Cortex of kidney (tissue), 1 donor: ENCODE results near the gene BGN.

Experiments
- DNase-seq: peaks from one replicate; lab custom pipeline; 2025; lab: John Stamatoyannopoulos, UW

The BGN gene

DNA sequence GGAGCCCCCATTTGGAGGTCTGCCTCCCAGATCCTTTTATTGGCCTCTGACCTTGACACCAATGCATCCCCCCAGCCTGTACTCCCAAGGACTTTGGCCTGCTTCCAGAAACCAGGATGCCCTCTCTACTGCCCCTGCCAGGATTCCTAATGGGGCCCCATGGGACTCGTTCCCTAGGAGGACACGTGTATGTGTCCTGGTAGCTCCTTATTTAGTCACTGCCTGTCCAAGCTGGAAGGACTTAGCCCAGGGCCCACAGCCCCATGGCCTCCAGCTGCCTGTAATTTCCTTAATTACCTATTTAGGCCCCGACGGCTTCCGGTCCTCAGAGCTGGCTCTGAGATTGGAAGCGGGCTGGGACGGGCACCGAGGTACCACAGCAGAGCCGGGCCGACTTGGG lies 32.0 kb downstream of the BGN start:
- no peak for DNase-seq

DNA sequence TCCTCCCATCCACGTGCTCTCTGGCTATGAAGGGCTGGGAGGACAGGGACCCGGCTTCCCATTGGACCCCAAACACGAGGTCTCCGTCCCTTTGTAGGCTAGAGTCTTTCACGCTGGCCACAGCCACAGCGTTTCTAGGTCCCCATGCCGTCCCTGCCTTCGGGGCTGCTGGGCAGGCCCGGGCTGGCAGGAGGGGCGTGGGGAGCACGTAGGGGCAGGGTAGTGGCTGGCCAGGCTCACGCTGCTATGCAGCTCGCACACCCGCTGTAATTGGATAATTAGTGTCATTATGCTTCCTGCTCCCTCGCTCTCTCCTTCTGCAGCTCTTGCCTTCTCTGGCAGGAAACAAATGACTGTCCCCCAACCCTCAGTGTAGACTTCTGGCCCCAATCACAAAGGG lies 32.4 kb downstream of the BGN start:
- no peak for DNase-seq

DNA sequence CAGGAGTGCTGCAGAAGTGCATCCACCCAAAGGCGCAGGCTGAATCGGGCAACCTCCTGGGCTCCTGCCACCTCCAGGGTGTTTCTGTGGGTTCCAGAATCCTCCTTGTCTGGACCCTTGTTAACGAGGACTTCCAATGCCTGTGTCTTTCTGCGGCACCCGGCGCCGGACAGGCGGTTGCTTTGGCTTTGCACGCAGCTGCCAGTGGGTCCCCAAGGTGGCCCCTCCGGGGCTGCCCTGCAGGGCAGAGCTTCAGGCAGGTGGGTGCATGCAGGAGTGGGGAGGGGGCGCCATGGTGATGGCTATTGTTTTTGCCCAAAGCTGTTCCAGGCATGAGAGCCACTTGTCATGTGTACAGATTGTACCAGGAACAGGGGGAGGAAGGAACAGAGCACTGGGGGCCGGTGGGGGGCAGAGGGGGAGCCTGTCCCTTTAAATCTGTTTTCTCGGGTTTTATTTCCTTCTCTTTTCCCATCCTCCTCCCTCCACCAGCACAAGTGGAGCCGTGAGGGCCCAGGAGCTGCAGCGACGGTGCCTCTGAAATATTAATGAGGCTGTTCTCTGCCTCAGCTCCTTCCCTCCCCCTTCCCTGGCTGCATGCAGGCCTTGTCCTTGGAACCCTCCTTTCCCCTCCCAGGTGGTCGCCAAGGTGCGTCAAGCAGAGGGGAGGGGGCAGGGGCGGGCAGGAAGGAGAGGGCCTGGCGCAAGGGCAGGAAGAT lies 35.8 kb downstream of the BGN start:
- no peak for DNase-seq

DNA sequence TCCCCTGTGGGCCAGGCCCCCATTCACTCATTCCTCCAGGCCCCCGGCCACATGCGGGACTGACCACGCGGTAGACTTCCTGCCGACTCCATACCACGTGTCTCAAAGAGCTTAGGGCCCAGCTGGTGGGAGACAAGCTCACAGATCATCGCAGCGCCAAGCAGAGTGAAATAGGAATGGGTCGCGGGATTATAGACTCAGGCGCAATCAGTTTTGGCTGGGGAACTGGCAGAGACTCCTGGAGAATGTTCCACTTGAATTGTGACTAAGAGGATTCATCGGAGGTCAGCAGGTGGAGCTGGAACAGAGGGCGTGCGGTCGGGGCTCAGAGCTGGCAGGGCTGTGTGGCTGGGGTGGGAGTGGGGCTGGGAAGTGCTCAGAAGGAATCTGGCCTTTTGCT lies 38.3 kb downstream of the BGN start:
- no peak for DNase-seq

DNA sequence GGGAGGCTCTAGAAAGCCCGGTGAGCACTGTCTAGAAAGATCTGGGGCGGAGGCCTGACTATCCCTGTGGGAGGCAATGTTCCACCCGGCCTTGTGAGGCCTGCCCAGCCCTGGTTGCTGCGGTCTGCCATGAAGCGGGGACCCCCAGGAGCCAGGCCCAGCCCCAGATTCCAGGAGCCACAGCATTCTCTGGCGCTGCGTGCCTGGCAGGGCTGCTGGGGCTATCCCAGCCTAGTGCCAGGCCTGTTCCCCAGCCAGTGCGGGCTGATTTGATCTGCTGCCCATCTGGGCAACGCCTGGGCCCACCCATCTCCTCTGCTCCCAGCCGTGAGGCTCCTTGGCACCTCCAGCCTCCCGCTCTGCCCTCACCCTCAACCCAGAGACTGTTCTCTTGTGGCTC lies 42.3 kb downstream of the BGN start:
- DNase-seq: no peak

DNA sequence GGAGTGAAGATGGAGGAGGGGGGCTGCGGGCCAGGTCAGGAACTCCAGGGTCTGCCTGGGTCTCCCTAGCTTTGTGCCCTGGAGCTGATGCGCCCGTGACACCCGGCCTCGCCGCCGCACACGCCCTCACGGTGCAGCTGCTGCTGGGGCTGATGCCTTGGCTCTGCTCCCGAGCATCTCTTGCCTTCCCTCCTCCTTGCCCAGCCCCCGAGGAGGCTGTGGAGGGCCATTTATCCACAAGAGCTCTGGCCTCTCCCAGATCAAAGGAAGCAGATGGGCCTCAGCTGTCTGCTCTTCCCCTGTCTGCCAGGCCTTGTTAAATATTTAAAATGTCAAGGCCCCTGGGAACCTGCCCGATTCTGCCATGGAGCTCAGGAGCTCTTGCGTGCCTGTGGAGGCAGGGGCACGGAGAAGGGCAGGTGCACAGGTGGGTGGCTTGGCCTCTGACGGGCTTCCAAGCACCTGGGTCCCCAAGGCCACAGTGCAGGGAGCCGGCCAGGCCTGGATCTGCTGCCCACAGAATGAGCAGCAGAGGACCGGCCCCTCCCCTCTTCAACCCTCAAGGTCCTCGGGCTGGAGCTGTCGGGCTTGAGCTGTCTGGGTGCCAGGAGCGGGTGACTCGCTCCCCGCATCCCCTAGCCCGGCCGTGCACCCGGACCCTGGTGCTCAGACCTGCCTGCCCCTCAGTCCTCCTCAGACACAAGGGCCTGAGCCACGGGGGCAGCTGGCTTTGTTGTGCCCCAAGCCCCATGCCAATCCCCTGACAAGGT lies 42.9 kb downstream of the BGN start:
- DNase-seq: no peak

DNA sequence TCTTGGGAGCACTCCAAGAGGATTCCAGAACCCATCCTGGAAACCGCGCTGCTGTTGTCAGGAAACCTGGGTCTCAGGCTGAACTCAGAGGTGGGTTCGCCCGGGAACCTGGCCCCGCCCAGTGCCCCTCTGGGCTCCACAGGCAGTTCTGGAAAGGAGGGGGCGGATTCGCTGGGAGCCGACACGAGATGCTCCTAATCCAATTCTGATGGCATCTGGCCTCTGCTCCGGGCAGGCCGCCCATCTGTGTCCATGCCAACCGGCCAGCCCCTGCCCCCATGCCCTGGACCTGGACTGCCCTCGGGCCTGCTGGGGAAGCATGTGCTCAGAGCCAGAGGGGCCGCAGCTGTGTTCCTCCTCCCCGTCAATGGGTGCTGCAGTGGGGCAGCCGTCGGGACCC lies 43.6 kb downstream of the BGN start:
- DNase-seq: no peak

DNA sequence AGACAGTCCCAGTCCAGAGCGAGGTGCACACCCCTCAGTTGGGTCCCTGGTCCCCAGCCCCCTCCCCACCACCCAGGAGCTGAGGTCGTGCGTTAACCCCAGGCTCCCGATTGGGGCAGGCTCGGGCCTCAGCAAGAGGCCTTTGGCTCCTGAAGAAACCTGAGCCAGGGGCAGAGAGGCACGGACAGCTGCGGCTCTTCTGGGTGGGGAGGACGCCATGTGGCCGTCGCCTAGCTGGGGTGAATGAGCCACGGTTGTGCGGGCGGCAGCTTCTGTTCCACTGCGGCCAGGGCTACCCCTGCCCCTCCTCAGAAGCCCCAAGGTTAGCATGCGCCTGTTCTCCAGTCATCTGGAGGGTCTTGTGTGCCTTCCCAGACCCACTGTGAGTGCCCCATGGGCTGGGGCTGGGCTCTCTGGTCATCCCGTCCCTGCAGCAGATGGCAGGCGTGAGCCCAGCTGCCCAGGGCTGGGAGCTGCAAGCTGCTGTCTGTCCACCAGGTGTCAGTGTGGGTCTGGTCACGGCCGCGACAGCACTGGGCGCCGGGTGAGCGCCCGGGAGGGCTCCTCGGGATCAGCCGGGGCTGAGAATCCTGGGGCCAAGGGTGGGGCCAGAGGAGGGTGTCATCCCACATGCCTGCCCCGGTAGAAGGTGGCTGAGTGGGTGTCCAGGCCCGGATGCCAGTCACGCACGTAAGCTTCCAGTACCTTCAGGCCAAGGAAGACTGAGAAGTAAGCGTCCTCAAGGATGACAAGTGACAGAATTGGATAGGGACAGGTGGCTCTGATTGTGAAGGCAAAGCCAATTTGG lies 44.6 kb downstream of the BGN start:
- DNase-seq: no peak

DNA sequence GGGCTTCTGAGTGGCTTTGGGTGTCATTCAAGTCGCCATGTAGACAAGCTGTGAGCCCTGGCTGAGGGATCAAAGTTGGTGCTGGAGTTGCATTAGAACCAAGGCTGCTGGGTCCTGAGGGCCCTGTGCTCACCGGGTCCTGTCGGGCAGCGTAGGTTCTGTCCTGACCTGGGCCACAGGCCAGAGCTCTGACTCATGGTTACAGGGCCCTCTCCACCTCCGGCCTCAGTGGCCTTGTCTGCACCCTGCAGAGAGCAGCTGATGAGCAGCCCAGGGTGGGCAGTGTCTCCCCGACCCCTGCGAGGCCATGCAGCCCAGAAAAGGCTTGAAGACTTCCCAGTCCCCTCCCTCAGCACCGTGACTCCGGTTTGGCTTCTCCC lies 45.2 kb downstream of the BGN start:
- no peak for DNase-seq

DNA sequence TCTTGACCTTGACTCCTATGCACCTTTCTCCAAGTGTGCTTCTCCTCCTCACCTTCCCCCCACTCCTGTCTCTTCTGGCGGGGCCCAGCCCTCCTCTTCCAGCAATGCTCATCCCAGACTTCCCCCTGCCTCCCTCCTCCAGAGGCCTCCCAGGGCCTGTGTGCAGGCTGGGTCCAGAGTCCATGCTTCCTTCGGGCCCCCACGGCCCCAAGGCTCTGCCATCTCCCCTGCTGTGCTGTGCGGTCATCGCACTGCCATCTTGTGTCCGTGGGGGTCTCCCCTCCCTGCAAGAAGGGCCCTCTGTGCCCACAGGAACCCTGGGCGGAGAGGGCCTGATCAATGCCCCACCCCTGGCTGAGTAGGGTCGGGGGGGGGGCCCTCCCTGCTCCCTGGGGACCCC lies 49.9 kb downstream of the BGN start:
- no peak for DNase-seq

DNA sequence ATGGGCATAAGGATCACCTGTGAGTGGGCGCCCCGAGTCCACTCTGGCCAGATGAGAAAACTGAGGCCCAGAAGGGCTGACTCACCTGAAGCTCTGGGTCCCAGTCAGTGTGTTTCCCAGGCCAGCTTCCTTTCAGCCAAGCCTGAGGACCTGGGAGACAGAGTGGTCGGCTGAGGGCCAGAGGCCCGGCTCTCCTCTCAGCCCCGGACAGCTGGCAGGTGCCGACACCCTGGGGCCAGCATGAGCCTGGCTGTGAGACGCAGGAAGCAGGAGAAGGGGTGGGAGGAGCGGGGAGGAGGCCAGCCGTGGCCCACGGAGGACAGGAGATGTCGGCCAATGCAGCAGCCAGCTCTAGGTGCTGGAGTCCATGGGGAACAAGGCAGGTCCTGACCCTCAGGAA lies 51.6 kb downstream of the BGN start:
- DNase-seq: no peak

DNA sequence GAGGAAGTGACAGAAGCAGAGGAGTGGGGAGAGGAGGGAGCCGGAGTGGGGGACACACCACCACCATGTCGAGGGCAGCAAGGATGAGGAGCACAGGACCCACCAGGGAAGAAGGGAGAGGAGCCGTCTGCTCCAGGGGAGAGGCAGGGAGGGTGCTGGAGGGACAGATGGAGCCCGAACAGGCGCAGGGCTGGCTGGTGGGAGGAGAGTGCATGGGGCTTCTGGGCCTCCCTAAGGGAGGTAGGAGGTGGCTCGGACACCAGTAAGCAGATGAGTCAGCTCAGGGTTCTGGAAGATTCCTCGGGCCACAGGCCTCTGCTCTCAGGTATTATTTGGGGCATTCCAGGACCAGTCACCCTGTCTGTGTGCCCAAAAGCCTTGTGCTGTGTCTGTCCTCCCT lies 52.4 kb downstream of the BGN start:
- DNase-seq: no peak

DNA sequence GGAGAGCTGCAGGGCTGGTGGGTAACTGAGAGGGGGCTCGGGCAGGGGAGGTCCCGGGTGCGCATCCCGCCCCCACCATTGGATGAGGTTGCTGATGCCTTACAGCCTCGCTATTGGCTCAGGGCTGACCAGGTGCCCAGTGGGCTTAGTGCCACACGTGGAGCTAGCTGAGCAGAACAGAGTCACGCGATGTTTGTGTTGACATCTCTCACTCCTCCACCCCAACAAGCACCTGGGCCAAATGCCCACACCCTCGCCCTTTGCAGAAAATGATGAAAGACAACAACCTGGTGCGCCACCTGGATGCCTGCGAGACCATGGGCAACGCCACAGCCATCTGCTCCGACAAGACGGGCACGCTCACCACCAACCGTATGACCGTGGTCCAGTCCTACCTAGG lies 54.5 kb downstream of the BGN start:
- no peak for DNase-seq

DNA sequence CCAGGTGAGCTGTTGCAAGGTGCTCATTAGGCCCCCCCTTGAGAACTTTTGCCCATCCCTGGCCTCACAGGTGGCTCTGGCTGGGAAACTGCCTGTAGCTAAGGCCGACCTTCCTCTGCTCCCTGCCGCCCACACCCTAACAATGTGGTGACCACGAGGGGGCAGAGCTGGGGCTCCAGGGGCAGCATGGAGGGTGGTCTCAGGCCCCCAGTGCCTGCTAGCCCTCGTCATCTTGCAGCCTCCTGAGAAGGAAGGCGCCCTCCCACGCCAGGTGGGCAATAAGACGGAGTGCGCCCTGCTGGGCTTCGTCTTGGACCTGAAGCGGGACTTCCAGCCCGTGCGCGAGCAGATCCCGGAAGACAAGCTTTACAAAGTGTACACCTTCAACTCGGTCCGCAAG lies 55.0 kb downstream of the BGN start:
- DNase-seq: no peak

DNA sequence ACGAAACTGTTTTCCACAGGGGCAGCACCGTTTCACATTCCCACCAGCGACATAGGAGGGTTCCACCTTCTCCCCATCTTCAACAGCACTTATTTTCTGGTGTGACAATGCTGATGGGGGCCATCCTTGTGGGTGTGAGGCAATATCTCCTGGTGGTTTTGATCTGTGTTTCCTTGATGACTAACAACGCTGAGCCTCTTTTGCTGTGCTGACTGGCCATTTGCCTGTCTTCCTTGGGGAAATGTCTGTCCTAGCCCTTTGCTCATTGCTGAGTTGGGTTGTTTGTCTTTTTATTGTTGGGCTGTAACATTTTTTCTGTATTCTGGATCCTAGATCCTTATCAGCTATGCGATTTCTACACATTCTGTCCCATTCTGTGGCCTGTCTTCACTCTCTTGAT lies 56.4 kb downstream of the BGN start:
- DNase-seq: no peak

DNA sequence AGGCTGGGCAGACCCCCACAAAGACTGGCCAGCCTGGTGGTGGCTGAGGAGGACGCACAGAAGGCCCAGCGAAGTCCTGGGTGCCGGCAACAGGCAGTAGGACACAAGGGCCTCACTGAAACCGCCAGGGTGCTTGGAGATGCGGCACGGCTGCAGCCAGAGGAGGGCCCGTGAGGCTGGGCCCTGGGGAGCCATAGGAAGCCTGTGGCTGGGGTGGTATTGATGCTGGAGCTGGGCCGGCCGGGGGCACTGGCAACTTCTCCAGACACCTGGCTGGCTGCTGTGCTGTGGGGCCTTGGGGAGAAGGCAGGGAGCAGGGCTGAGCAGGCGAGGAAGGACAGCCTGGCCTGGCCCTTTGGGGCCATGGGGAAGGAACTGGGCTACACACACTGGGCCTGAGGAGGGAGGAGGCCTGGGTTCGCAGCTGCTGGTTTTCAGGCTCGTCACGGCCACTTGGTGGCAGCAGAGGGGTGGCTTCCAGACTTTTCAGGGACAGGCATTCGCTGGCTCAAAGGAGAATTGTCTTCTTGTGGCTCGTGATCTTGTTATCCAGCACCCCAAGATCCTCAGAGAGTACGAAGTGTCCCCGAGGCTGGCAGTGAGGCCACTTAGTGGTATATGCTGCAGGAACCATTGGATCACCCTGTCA lies 59.9 kb downstream of the BGN start:
- no peak for DNase-seq

DNA sequence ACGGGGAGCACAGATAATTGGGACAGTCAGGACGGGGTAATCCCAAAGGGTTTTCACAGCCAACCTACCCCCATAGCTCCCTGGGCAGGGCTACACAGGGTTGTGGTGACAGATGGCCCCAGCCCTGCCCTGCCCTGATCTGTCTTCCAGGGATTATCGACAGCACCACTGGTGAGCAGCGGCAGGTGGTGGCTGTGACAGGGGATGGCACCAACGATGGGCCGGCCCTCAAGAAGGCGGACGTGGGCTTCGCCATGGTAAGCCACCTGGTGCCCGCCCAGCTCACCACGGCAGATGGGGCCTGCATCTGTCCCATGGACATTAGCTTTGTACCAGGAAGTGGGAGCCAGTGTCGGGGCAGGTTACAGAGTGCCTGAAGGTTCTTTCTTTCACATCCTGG lies 62.0 kb downstream of the BGN start:
- no peak for DNase-seq

DNA sequence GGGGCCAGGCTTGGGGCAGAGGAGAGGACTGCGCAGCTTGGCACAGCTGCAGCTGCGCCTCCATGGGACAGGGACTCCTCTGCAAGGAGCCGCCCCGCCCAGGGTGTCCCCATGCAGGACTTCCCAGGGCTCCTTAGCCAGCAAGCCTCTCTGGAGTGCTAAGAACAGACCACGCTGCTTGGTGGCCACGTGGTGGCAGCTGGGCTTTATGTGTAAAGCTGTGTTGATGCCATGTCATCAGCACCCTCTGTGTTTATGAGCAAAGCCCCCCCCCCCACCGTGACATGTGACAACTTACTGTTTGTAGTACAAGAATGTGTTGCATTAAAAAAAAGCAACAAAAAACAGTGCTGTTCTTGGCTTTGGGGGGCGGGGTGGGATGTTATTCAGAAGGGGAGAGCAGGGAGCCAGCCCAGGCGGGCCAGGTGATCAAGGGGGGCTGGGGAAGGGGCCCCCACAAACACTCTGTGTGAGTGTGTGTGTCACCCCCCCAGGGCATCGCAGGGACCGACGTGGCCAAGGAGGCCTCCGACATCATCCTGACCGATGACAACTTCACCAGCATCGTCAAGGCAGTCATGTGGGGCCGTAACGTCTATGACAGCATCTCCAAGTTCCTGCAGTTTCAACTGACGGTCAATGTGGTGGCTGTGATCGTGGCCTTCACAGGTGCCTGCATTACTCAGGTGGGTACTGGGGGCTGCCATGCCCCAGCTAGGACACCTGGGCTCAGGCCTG lies 63.0 kb downstream of the BGN start:
- DNase-seq: no peak
